HEK293 (cell line): Measurements from ENCODE around the gene BEND7.

Experiments used
- CTCF ChIA-PET: fragments of 350-600 bp; formaldehyde crosslinking; extraction: SDS; loops from one replicate; lab custom pipeline; 2021; ENCODE audit warnings: antibody characterized with exemption; lab: Yijun Ruan, JAX
- POLR2A ChIA-PET: fragments of 300-600 bp; formaldehyde crosslinking; extraction: SDS; loops from one replicate; lab custom pipeline; 2020; ENCODE audit warnings: antibody characterized with exemption, inconsistent platforms; lab: Yijun Ruan, JAX
- H3K27ac ChIP-seq: fragments of 200-500 bp; sonication (Bioruptor generic); 2 replicates; pipeline ENCODE4 v1.5.1; 2014; ENCODE audit warnings: low read depth, low read length, control low read depth, inconsistent platforms; ENCODE audit errors: extremely low read depth
- H3K36me3 ChIP-seq, 2 experiments: fragments of 200-500 bp in 1 of 2; sonication (Bioruptor generic) in 1 of 2; 1 replicate in 1 of 2; 2 replicates in 1 of 2; pipeline ENCODE4 v1.5.1; 2014 to 2017; ENCODE audit warnings: inconsistent platforms in 2 of 2, low read length in 2 of 2; ENCODE audit not compliant: control insufficient read depth in 2 of 2, insufficient read depth in 1 of 2
- H3K4me1 ChIP-seq: fragments of 200-500 bp; sonication (Bioruptor generic); 2 replicates; pipeline ENCODE4 v1.5.1; 2014; ENCODE audit warnings: mild to moderate bottlenecking, low read length, inconsistent platforms; ENCODE audit not compliant: control insufficient read depth, insufficient read depth
- H3K4me3 ChIP-seq: 2 replicates; pipeline ENCODE4 v1.5.1; 2011; ENCODE audit warnings: low read depth, mild to moderate bottlenecking, control low read depth, low read length, moderate library complexity
- H3K9me3 ChIP-seq: fragments of 200-500 bp; sonication (Bioruptor generic); 2 replicates; pipeline ENCODE4 v1.5.1; 2014; ENCODE audit warnings: low read depth, low read length, inconsistent platforms; ENCODE audit not compliant: control insufficient read depth, insufficient read depth
- HOXA7 ChIP-seq: sonication (generic); formaldehyde crosslinking; IDR thresholded peaks from 2 replicates; pipeline ENCODE4 v1.8.1; 2022; ENCODE audit warnings: missing genetic modification reagents, borderline replicate concordance
- IKZF3 ChIP-seq: fragments of 450-650 bp; IDR thresholded peaks from 2 replicates; pipeline ENCODE4 v1.5.0; 2018; ENCODE audit warnings: missing biosample characterization, mild to moderate bottlenecking, missing genetic modification characterization, moderate library complexity
- MZF1 ChIP-seq: fragments of 450-650 bp; formaldehyde crosslinking; IDR thresholded peaks from 2 replicates; pipeline ENCODE4 v1.5.1; 2017; ENCODE audit warnings: missing biosample characterization, missing genetic modification characterization, borderline replicate concordance
- SCRT1 ChIP-seq: fragments of 450-650 bp; formaldehyde crosslinking; IDR thresholded peaks from 2 replicates; pipeline ENCODE4 v1.5.1; 2016; ENCODE audit warnings: missing biosample characterization, missing genetic modification characterization, borderline replicate concordance
- SP7 ChIP-seq: fragments of 450-650 bp; formaldehyde crosslinking; IDR thresholded peaks from 2 replicates; pipeline ENCODE4 v1.5.1; 2016; ENCODE audit warnings: missing biosample characterization, missing genetic modification characterization
- ZBTB17 ChIP-seq: fragments of 450-650 bp; formaldehyde crosslinking; IDR thresholded peaks from 2 replicates; pipeline ENCODE4 v1.5.1; 2016; ENCODE audit warnings: missing biosample characterization, missing genetic modification characterization
- ZFP3 ChIP-seq: fragments of 450-650 bp; formaldehyde crosslinking; IDR thresholded peaks from 2 replicates; pipeline ENCODE4 v1.5.1; 2016; ENCODE audit warnings: low read depth, missing biosample characterization, missing genetic modification characterization
- ZFP69B ChIP-seq: fragments of 450-650 bp; formaldehyde crosslinking; IDR thresholded peaks from 2 replicates; pipeline ENCODE4 v1.5.1; 2016; ENCODE audit warnings: missing biosample characterization, missing genetic modification characterization
- ZIC2 ChIP-seq: fragments of 450-650 bp; formaldehyde crosslinking; IDR thresholded peaks from 2 replicates; pipeline ENCODE4 v1.5.1; 2016; ENCODE audit warnings: missing biosample characterization, missing genetic modification characterization
- ZNF114 ChIP-seq: fragments of 450-650 bp; formaldehyde crosslinking; IDR thresholded peaks from 2 replicates; pipeline ENCODE4 v1.5.0; 2017; ENCODE audit warnings: missing biosample characterization, missing genetic modification characterization
- ZNF174 ChIP-seq: fragments of 450-650 bp; formaldehyde crosslinking; IDR thresholded peaks from 2 replicates; pipeline ENCODE4 v1.5.0; 2017; ENCODE audit warnings: missing biosample characterization, mild to moderate bottlenecking, missing genetic modification characterization
- ZNF211 ChIP-seq: fragments of 450-650 bp; formaldehyde crosslinking; IDR thresholded peaks from 2 replicates; pipeline ENCODE4 v1.5.1; 2016; ENCODE audit warnings: low read depth, missing biosample characterization, missing genetic modification characterization
- ZNF23 ChIP-seq: fragments of 450-650 bp; formaldehyde crosslinking; IDR thresholded peaks from 2 replicates; pipeline ENCODE4 v1.5.1; 2016; ENCODE audit warnings: missing biosample characterization, missing genetic modification characterization, borderline replicate concordance
- ZNF302 ChIP-seq: fragments of 450-650 bp; formaldehyde crosslinking; IDR thresholded peaks from 2 replicates; pipeline ENCODE4 v1.5.1; 2016; ENCODE audit warnings: missing biosample characterization, missing genetic modification characterization, low read depth
- ZNF341 ChIP-seq: fragments of 450-650 bp; formaldehyde crosslinking; IDR thresholded peaks from 2 replicates; pipeline ENCODE4; 2016; ENCODE audit warnings: low read depth, missing biosample characterization, missing genetic modification characterization
- ZNF354C ChIP-seq: fragments of 450-650 bp; formaldehyde crosslinking; IDR thresholded peaks from 2 replicates; pipeline ENCODE4 v1.5.1; 2016; ENCODE audit warnings: missing biosample characterization, missing genetic modification characterization, low read depth, borderline replicate concordance
- ZNF423 ChIP-seq: fragments of 450-650 bp; formaldehyde crosslinking; IDR thresholded peaks from 2 replicates; pipeline ENCODE4 v1.5.1; 2016; ENCODE audit warnings: missing biosample characterization, missing genetic modification characterization
- ZNF514 ChIP-seq: fragments of 450-650 bp; formaldehyde crosslinking; IDR thresholded peaks from 2 replicates; pipeline ENCODE4 v1.5.1; 2016; ENCODE audit warnings: missing biosample characterization, missing genetic modification characterization
- ZNF658 ChIP-seq: fragments of 450-650 bp; formaldehyde crosslinking; IDR thresholded peaks from 2 replicates; pipeline ENCODE4; 2016; ENCODE audit warnings: missing biosample characterization, missing genetic modification characterization
- TF ChIP-seq, protein P1 (sequence below): fragments of 450-650 bp; formaldehyde crosslinking; IDR thresholded peaks from 2 replicates; pipeline ENCODE4 v1.5.1; 2016; ENCODE audit warnings: missing biosample characterization, missing genetic modification characterization
- TF ChIP-seq, protein P2 (sequence below): fragments of 450-650 bp; formaldehyde crosslinking; IDR thresholded peaks from 2 replicates; pipeline ENCODE4 v1.5.1; 2017; ENCODE audit warnings: missing biosample characterization, missing genetic modification characterization
- TF ChIP-seq, protein P3 (sequence below): IDR thresholded peaks from 2 replicates; pipeline ENCODE4 v1.6.1; 2011; ENCODE audit warnings: mild to moderate bottlenecking, low read depth, low read length, borderline replicate concordance
- TF ChIP-seq, protein P4 (sequence below): fragments of 450-650 bp; formaldehyde crosslinking; IDR thresholded peaks from 2 replicates; pipeline ENCODE4 v1.5.1; 2016; ENCODE audit warnings: missing biosample characterization, missing genetic modification characterization

BEND7 gene

DNA sequence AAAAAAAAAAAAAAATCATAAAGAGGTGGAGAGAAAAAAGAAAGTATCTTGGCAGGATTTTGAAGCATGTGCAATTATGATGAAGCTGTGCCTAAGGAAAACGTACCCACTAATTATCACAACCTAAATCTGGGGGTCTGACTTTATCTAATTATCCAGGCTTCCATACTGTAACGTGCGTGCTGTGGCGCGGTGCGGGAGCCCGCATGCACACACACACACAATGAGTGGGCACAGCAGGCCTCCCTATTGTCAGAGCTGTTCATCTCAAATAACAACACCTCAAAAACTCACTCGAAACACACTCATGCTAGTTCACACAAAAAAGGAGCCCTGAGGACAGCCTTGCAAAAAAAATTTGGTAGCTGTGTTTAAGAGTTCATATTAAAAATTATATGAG, 31.9 kb downstream of the BEND7 start (continued):
- TF ChIP-seq, protein P1, sequence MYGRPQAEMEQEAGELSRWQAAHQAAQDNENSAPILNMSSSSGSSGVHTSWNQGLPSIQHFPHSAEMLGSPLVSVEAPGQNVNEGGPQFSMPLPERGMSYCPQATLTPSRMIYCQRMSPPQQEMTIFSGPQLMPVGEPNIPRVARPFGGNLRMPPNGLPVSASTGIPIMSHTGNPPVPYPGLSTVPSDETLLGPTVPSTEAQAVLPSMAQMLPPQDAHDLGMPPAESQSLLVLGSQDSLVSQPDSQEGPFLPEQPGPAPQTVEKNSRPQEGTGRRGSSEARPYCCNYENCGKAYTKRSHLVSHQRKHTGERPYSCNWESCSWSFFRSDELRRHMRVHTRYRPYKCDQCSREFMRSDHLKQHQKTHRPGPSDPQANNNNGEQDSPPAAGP (tag by site-specific recombination): no peak
- TF ChIP-seq ZBTB17 (tag by site-specific recombination) (no peak), ZNF302 (no peak), HOXA7 (no peak), ZNF114 (no peak), ZNF174 (tag by site-specific recombination) (no peak), ZNF23 (no peak), MZF1 (tag by site-specific recombination) (no peak), ZNF658 (no peak), SCRT1 (tag by site-specific recombination) (no peak), IKZF3 (tag by site-specific recombination) (no peak)
- TF ChIP-seq, protein P2, sequence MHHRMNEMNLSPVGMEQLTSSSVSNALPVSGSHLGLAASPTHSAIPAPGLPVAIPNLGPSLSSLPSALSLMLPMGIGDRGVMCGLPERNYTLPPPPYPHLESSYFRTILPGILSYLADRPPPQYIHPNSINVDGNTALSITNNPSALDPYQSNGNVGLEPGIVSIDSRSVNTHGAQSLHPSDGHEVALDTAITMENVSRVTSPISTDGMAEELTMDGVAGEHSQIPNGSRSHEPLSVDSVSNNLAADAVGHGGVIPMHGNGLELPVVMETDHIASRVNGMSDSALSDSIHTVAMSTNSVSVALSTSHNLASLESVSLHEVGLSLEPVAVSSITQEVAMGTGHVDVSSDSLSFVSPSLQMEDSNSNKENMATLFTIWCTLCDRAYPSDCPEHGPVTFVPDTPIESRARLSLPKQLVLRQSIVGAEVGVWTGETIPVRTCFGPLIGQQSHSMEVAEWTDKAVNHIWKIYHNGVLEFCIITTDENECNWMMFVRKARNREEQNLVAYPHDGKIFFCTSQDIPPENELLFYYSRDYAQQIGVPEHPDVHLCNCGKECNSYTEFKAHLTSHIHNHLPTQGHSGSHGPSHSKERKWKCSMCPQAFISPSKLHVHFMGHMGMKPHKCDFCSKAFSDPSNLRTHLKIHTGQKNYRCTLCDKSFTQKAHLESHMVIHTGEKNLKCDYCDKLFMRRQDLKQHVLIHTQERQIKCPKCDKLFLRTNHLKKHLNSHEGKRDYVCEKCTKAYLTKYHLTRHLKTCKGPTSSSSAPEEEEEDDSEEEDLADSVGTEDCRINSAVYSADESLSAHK (tag by site-specific recombination): no peak

DNA sequence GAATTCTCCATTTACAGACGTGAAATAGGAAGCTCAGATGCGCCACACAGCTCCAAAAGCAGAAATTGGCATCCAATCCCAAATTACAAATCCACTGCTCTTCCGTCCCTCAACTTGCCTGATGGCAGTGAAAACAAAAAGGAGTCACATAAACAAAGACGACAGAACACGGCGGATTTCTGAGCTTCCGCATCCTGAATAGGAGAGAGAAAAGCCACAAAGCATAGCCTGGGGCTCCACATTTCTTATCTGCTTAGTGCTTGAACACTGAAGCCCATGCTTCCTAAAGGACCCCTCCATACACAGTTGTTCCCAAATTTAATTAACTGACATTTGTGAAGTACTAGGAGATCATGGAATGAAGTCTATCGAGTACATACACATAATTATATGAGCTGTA, 32.6 kb downstream of the BEND7 start:
- H3K4me1 ChIP-seq: no peaks in the 10 kb centered on the region
- no peak overlapping the region for H3K4me3 ChIP-seq
- peaks cover 0 to 27% of the 10 kb centered on the region in 2 experiments for H3K36me3 ChIP-seq
- ChIA-PET POLR2A (no interaction called here), CTCF (interaction anchor here (0.6 to 1.3 kb wide), 5 partner anchors 10 to 830 kb away, joined by 3 to 5 read pairs (median 3); no protein-coding TSS in a partner anchor)
- TF ChIP-seq ZNF423 (tag by site-specific recombination) (no peak), ZNF211 (tag by site-specific recombination) (no peak), ZFP69B (no peak), ZNF354C (no peak), SP7 (tag by site-specific recombination) (no peak), ZNF114 (no peak), ZNF514 (tag by site-specific recombination) (no peak), ZFP3 (tag by site-specific recombination) (no peak), ZNF341 (tag by site-specific recombination) (no peak), ZIC2 (no peak)
- TF ChIP-seq, protein P3, sequence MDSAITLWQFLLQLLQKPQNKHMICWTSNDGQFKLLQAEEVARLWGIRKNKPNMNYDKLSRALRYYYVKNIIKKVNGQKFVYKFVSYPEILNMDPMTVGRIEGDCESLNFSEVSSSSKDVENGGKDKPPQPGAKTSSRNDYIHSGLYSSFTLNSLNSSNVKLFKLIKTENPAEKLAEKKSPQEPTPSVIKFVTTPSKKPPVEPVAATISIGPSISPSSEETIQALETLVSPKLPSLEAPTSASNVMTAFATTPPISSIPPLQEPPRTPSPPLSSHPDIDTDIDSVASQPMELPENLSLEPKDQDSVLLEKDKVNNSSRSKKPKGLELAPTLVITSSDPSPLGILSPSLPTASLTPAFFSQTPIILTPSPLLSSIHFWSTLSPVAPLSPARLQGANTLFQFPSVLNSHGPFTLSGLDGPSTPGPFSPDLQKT: no peak
- TF ChIP-seq, protein P4, sequence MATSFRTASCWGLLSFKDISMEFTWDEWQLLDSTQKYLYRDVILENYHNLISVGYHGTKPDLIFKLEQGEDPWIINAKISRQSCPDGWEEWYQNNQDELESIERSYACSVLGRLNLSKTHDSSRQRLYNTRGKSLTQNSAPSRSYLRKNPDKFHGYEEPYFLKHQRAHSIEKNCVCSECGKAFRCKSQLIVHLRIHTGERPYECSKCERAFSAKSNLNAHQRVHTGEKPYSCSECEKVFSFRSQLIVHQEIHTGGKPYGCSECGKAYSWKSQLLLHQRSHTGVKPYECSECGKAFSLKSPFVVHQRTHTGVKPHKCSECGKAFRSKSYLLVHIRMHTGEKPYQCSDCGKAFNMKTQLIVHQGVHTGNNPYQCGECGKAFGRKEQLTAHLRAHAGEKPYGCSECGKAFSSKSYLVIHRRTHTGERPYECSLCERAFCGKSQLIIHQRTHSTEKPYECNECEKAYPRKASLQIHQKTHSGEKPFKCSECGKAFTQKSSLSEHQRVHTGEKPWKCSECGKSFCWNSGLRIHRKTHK (tag by site-specific recombination): no peak
- no peak overlapping the region for H3K27ac ChIP-seq
- no peaks in the 10 kb centered on the region for H3K9me3 ChIP-seq
